Glutamatergic neuron (in vitro differentiated cells): ENCODE measurements around the gene PFN3. TPM values are rescaled to one million over a fixed set of nuclear protein-coding genes. Genes with fewer than 3 reads are reported as not detected.

Source experiments
- DNase-seq: peaks from one replicate; pipeline ENCODE4 v3.0.0; 2022
- H3K27ac Mint-ChIP-seq: one replicate; pipeline ENCODE4 v1.8.0; 2020; ENCODE audit warnings: mild to moderate bottlenecking, mixed read lengths, inconsistent platforms; ENCODE audit not compliant: unreplicated experiment
- H3K27me3 Mint-ChIP-seq: one replicate; pipeline ENCODE4 v1.8.0; 2020; ENCODE audit warnings: mild to moderate bottlenecking, moderate library complexity, mixed read lengths, inconsistent platforms; ENCODE audit not compliant: unreplicated experiment
- H3K36me3 Mint-ChIP-seq: one replicate; pipeline ENCODE4 v1.8.0; 2020; ENCODE audit warnings: mild to moderate bottlenecking, mixed read lengths, inconsistent platforms; ENCODE audit not compliant: unreplicated experiment
- H3K4me1 Mint-ChIP-seq: one replicate; pipeline ENCODE4 v1.8.0; 2020; ENCODE audit warnings: mild to moderate bottlenecking, low read depth, mixed read lengths, inconsistent platforms; ENCODE audit not compliant: unreplicated experiment
- H3K4me3 Mint-ChIP-seq: one replicate; pipeline ENCODE4 v1.8.0; 2020; ENCODE audit warnings: mild to moderate bottlenecking, mixed read lengths, inconsistent platforms; ENCODE audit not compliant: unreplicated experiment
- H3K9me3 Mint-ChIP-seq: one replicate; pipeline ENCODE4 v1.8.0; 2020; ENCODE audit warnings: mild to moderate bottlenecking, moderate library complexity, mixed read lengths, inconsistent platforms; ENCODE audit not compliant: unreplicated experiment
- CTCF ChIP-seq: fragments of 200-600 bp; sonication (generic); IDR thresholded peaks from one replicate; pipeline ENCODE4 v1.5.0; 2021; ENCODE audit not compliant: partially characterized antibody, unreplicated experiment
- total RNA-seq: library from RNA; stranded (reverse); fragmentation: NEBNext Ultra II Directional; extraction: Animal tissue kit (Norgen Biotek cat#: 25700); gene quantifications from one replicate; pipeline ENCODE4 v1.2.1, GENCODE V29; 2021; ENCODE audit not compliant: unreplicated experiment

The PFN3 gene
- total RNA-seq, 1 donor from 2014 or later, result not detected

GRCh38 chr5:177369645-177370440 lies 30.6 kb downstream of the PFN3 start:
- no peak for DNase-seq
- TF ChIP-seq CTCF, result no peak
- Mint-ChIP-seq H3K36me3 (no peaks in the 10 kb centered on the region), H3K9me3 (peaks cover 5% of the 10 kb centered on the region), H3K27ac (peak overlapping the region; percentile 33), H3K4me3 (peak overlapping the region; percentile 50), H3K4me1 (peaks cover 16% of the 10 kb centered on the region), H3K27me3 (peaks cover 11% of the 10 kb centered on the region)

GRCh38 chr5:177368869-177369644 lies 31.4 kb downstream of the PFN3 start:
- peaks cover 11% of the 10 kb centered on the region for H3K27me3 Mint-ChIP-seq

GRCh38 chr5:177367981-177368868 lies 32.2 kb downstream of the PFN3 start:
- H3K27me3 Mint-ChIP-seq, result peaks cover 11% of the 10 kb centered on the region
- peaks cover 4% of the 10 kb centered on the region for H3K9me3 Mint-ChIP-seq
- H3K27ac Mint-ChIP-seq, result no peak overlapping the region
- peaks cover 16% of the 10 kb centered on the region for H3K4me1 Mint-ChIP-seq
- H3K4me3 Mint-ChIP-seq, result peak overlapping the region; percentile 79
- DNase-seq, result no peak
- H3K36me3 Mint-ChIP-seq, result no peaks in the 10 kb centered on the region
- TF ChIP-seq CTCF, result no peak

More at GRCh38 chr5:177368869-177369644, 31.4 kb downstream of the PFN3 start:
- peaks cover 16% of the 10 kb centered on the region for H3K4me1 Mint-ChIP-seq
- H3K36me3 Mint-ChIP-seq, result no peaks in the 10 kb centered on the region
- H3K27ac Mint-ChIP-seq, result no peak overlapping the region
- H3K9me3 Mint-ChIP-seq, result peaks cover 4% of the 10 kb centered on the region
- H3K4me3 Mint-ChIP-seq, result peak overlapping the region; percentile 50
- peak; percentile 61 for TF ChIP-seq CTCF
- DNase-seq, result no peak

- Mint-ChIP-seq H3K9me3 (peaks cover 4% of the 10 kb centered on the region), H3K4me1 (peaks cover 16% of the 10 kb centered on the region)
- no peak for DNase-seq
Observed at GRCh38 chr5:177367323-177367848, 33.1 kb downstream of the PFN3 start.

More at GRCh38 chr5:177367323-177367848, 33.1 kb downstream of the PFN3 start:
- TF ChIP-seq CTCF, result no peak
- H3K36me3 Mint-ChIP-seq, result no peaks in the 10 kb centered on the region
- no peak overlapping the region for H3K4me3 Mint-ChIP-seq
- no peak overlapping the region for H3K27ac Mint-ChIP-seq
- peaks cover 9% of the 10 kb centered on the region for H3K27me3 Mint-ChIP-seq
